ENCODE measurements around the gene ADAMTS5.

ADAMTS5 gene

GRCh38 chr21:26958788-26959187 lies 8.1 kb downstream of the ADAMTS5 start:
- TF ChIP-seq REST (IDR thresholded peaks at IDR 0.05; ENCODE audit: insufficient read depth in 1 of 2, low read depth in 2 of 2, low read length in 2 of 2) (no peak), SIN3A (IDR thresholded peaks at IDR 0.05; ENCODE audit: borderline replicate concordance, insufficient read depth, low read length) (no peak), FOXP2 (optimal IDR thresholded peaks at IDR 0.05; ENCODE audit: borderline replicate concordance, extremely low read depth, extremely low read length, insufficient read depth) (no peak), POLR2AphosphoS5 (IDR thresholded peaks at IDR 0.05; ENCODE audit: low read depth, low read length) (no peak), TAF1 (IDR thresholded peaks at IDR 0.05; ENCODE audit: borderline replicate concordance, insufficient read depth, low read length) (no peak)

GRCh38 chr21:26956813-26957212 lies 10.1 kb downstream of the ADAMTS5 start:
- TF ChIP-seq TAF1 (IDR thresholded peaks at IDR 0.05; ENCODE audit: borderline replicate concordance, insufficient read depth, low read length) = no peak
- no peak for TF ChIP-seq FOXP2 (optimal IDR thresholded peaks at IDR 0.05; ENCODE audit: borderline replicate concordance, extremely low read depth, extremely low read length, insufficient read depth)
- no peak for TF ChIP-seq SIN3A (IDR thresholded peaks at IDR 0.05; ENCODE audit: borderline replicate concordance, insufficient read depth, low read length)
- TF ChIP-seq POLR2AphosphoS5 (IDR thresholded peaks at IDR 0.05; ENCODE audit: low read depth, low read length) = no peak
- no peak for TF ChIP-seq REST (IDR thresholded peaks at IDR 0.05; ENCODE audit: insufficient read depth in 1 of 2, low read depth in 2 of 2, low read length in 2 of 2)

GRCh38 chr21:26956216-26956615 lies 10.7 kb downstream of the ADAMTS5 start:
- no peak for TF ChIP-seq POLR2AphosphoS5 (IDR thresholded peaks at IDR 0.05; ENCODE audit: low read depth, low read length)
- no peak for TF ChIP-seq TAF1 (IDR thresholded peaks at IDR 0.05; ENCODE audit: borderline replicate concordance, insufficient read depth, low read length)
- no peak for TF ChIP-seq SIN3A (IDR thresholded peaks at IDR 0.05; ENCODE audit: borderline replicate concordance, insufficient read depth, low read length)
- TF ChIP-seq REST (IDR thresholded peaks at IDR 0.05; ENCODE audit: insufficient read depth in 1 of 2, low read depth in 2 of 2, low read length in 2 of 2) = no peak
- TF ChIP-seq FOXP2 (optimal IDR thresholded peaks at IDR 0.05; ENCODE audit: borderline replicate concordance, extremely low read depth, extremely low read length, insufficient read depth) = no peak

GRCh38 chr21:26954662-26955121 lies 12.2 kb downstream of the ADAMTS5 start:
- TF ChIP-seq FOXP2 (optimal IDR thresholded peaks at IDR 0.05; ENCODE audit: borderline replicate concordance, extremely low read depth, extremely low read length, insufficient read depth) = no peak
- no peak for TF ChIP-seq TAF1 (IDR thresholded peaks at IDR 0.05; ENCODE audit: borderline replicate concordance, insufficient read depth, low read length)
- no peak for TF ChIP-seq POLR2AphosphoS5 (IDR thresholded peaks at IDR 0.05; ENCODE audit: low read depth, low read length)
- TF ChIP-seq SIN3A (IDR thresholded peaks at IDR 0.05; ENCODE audit: borderline replicate concordance, insufficient read depth, low read length) = no peak
- TF ChIP-seq REST (IDR thresholded peaks at IDR 0.05; ENCODE audit: insufficient read depth in 1 of 2, low read depth in 2 of 2, low read length in 2 of 2) = no peak

All from PFSK-1 (cell line).